Stomach smooth muscle (tissue), 2 donors: ENCODE data around the gene ACTMAP.

Experiments
- H3K27ac ChIP-seq: one replicate; pipeline ENCODE4 v1.7.0; 2013; ENCODE audit warnings: mild to moderate bottlenecking, low read length, inconsistent platforms
- H3K27me3 ChIP-seq, 2 donors: one replicate each; pipeline ENCODE4 v1.7.0; 2013; ENCODE audit warnings: low read length in 2 of 2; ENCODE audit not compliant: insufficient read depth in 2 of 2, control insufficient read depth in 1 of 2
- H3K36me3 ChIP-seq, 2 donors: one replicate each; pipeline ENCODE4 v1.7.0; 2013; ENCODE audit warnings: low read length in 2 of 2; ENCODE audit not compliant: control insufficient read depth in 2 of 2, insufficient read depth in 2 of 2
- H3K4me1 ChIP-seq: one replicate; pipeline ENCODE4 v1.7.0; 2013; ENCODE audit warnings: low read length; ENCODE audit not compliant: control insufficient read depth, insufficient read depth
- H3K4me3 ChIP-seq, 2 donors: one replicate each; pipeline ENCODE4 v1.7.0; 2013; ENCODE audit warnings: low read length in 2 of 2
- H3K9ac ChIP-seq, 2 donors: one replicate each; pipeline ENCODE4 v1.7.0; 2013; ENCODE audit warnings: low read length in 2 of 2, mild to moderate bottlenecking in 1 of 2
- H3K9me3 ChIP-seq, 2 donors: one replicate each; pipeline ENCODE4 v1.7.0; 2013; ENCODE audit warnings: low read length in 2 of 2; ENCODE audit not compliant: control insufficient read depth in 2 of 2
- donor health status: healthy.
- donor health status: Pancreatic carcinoma.

The ACTMAP gene, protein sequence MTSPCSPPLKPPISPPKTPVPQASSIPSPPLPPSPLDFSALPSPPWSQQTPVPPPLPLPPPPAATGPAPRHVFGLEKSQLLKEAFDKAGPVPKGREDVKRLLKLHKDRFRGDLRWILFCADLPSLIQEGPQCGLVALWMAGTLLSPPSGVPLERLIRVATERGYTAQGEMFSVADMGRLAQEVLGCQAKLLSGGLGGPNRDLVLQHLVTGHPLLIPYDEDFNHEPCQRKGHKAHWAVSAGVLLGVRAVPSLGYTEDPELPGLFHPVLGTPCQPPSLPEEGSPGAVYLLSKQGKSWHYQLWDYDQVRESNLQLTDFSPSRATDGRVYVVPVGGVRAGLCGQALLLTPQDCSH

DNA sequence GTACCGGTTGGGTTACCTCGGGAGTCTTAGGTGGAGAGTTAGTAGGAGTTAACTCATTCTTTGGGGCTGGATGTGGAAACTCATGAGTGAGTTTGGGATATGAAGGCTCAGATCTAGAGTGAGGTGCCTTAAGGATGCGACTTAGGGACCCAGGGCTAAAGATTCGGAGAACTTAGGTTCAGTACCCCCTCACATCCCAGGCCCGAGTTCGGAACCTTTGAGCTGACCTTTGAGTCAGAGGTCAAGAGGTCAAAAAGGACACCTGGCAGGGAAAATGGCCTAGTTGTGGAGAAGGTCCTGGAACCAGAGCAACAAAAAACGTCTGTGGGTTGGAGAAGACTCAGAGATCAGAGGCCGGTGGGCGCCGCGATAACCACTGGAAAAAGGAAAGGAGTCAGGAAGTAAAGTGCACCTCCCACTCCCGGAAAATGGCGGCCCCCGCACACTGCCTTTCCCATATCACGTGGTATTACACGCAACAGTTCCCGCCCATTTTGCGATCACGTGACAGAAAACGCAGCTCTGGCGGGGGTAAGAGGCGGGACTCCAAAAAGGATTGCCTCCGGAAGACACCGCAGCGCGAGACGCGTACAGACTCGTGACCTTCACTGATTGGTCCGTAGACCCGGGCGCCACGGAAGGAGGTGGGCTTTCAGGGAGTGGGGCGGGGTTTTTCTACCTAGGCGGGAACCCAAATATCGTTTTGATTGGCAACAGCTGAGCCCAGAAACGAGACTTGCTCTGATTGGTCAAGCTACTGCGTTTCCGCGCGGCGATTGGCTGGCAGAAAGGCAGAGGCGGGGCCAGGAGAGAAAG is at the start of gene ACTMAP:
Gene ACTMAP (minus strand): TSS at position 420 of the 816 bp plus-strand sequence. CDS start 674 bp downstream, outside the sequence.
- Histone ChIP-seq H3K36me3 (peaks cover 0 to under 1% of the 10 kb centered on the region in 2 donors), H3K27ac (peak within 1 kb of the TSS; percentile 88), H3K9ac (peak within 1 kb of the TSS; percentile 89 to 96), H3K4me1 (peaks cover 34% of the 10 kb centered on the region), H3K4me3 (peak within 1 kb of the TSS; percentile 86 to 93), H3K27me3 (no peaks in the 10 kb centered on the region), H3K9me3 (no peaks in the 10 kb centered on the region)

DNA sequence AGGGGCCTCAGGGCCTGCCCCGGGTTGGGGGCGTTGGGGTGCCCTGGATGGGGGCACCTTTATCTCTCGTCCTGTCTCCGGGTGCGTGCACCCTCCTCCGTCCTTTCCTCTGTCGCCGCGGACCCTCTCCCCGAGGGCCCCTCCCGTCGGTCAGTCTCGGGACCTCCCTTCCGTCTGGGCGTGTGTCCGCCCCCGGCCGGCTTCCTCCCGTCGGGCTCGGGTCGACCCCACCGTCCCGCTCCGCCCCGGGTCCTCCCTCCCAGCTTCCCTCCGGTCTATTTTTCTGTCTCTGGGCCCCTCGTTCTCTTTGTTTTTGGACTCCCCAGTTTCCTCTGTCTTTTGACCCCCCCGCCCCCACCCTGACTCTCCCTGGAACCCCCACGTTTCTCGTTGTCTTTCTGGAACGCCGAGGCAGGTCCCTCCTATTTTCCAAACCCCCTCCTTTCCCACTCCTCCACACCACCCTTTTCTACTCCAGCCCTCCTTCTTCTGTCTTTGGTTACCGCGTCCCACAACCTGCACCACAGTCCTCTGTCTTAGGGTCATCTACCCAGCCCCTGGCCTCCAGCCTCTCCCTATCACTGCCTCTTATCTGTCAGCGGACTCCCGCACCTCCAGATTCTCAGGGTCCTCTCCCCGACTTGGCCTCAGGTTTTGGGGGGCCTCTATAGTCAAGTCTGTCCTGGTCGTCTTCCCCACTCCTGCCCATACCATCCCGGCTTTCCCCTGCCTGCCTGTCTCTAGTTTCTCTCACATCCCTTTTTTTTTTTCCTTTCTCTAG is 49.5 kb upstream of the ACTMAP start:
- Histone ChIP-seq H3K4me1 (peaks cover 59% of the 10 kb centered on the region), H3K27ac (peak overlapping the region; percentile 75), H3K9ac (peak overlapping the region; percentile 79 to 84), H3K4me3 (peak overlapping the region; percentile 80 to 85), H3K9me3 (no peaks in the 10 kb centered on the region), H3K36me3 (peaks cover 0 to 10% of the 10 kb centered on the region in 2 donors), H3K27me3 (no peaks in the 10 kb centered on the region)

DNA sequence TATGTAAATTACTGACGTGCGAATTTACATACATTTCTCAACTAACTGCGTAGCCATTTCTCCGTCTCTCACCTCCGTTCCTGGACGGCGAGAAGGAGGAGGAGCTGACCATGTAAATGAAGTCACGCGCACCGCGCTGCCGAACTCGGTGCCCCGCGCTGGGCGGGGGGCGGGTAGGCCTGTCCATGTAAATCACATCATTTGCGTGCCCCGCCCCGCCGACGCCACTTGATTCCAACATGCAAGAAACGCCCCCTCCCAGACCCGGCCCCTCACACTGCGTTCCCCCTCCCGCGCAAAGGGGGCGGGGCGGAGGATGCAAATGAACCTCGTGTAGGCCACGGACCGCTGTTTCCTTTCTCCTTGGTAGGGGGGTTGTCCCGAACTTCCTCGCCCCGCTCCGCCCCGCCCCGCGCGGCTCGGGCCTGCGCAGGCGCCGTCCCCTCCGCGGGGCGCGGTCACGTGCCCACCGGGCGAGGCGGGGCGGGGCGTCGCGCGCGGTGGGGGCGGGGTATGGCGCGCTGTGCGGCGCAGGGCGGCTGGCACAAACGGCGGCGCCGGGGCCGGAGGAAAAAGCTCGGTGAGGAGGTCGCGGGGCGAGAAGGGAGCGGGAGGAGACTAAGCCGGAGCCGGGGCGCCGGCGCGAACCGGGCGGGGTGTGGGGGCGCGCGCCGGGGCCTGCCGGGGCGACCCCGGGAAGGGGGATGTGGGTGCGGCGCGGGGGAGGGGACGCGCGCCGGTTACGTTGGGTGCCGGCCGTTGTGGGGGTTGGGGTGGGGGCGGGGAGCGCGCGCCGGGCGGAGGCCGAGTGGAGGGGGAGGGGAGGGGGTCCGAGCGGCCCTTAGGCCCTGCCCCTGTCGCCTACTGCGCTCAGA is 48.6 kb upstream of the ACTMAP start, which contains the start of gene EGLN2:
Gene EGLN2 (plus strand): TSS at position 509 of the 875 bp plus-strand sequence. CDS start 1,382 bp downstream, outside the sequence.
- H3K36me3 ChIP-seq = peaks cover 0 to 10% of the 10 kb centered on the region in 2 donors
- peak within 1 kb of the TSS; percentile 80 to 85 for H3K4me3 ChIP-seq
- H3K4me1 ChIP-seq = peaks cover 50% of the 10 kb centered on the region
- no peaks in the 10 kb centered on the region for H3K27me3 ChIP-seq
- H3K27ac ChIP-seq = peak within 1 kb of the TSS; percentile 92
- H3K9me3 ChIP-seq = no peaks in the 10 kb centered on the region
- peak within 1 kb of the TSS; percentile 79 to 87 for H3K9ac ChIP-seq

DNA sequence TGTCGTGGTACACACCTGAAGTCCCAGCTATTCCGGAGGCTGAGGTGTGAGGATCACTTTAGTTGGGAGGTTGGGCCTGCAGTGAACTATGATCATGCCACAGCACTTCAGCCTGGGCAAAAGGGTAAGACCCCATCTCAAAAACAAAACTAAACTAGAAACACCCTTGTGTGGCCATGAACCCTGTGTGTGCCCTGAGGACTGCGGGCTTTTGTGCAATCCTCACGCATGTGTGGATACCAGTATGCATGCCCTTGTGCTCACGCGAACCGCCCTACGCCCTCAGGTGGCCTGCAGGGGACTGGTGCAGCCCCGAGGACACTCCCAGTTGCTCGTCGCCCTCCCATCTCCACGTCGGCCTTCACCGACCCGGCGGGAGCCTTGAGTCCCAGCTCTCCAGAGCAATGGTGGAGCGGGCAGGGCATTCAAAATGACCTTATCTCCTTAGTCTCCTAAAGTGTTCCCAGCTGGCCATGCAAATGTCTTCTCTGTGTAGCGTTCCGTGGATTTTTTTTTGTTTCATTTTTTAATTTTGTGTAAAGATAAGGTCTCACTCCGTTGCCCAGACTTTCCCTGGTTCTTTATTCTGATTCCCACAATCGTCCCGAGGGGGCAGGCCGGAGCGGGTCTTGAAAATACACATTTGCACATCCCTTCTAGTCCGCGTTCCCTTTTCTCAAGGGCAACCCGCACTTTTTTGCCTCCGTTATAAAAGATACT is 47.8 kb upstream of the ACTMAP start:
- Histone ChIP-seq H3K9me3 (no peaks in the 10 kb centered on the region), H3K27ac (peak overlapping the region; percentile 92), H3K36me3 (peaks cover 0 to 10% of the 10 kb centered on the region in 2 donors), H3K4me3 (peak overlapping the region; percentile 68 to 85), H3K27me3 (no peaks in the 10 kb centered on the region), H3K4me1 (peaks cover 42% of the 10 kb centered on the region), H3K9ac (peak overlapping the region; percentile 65 to 87)

DNA sequence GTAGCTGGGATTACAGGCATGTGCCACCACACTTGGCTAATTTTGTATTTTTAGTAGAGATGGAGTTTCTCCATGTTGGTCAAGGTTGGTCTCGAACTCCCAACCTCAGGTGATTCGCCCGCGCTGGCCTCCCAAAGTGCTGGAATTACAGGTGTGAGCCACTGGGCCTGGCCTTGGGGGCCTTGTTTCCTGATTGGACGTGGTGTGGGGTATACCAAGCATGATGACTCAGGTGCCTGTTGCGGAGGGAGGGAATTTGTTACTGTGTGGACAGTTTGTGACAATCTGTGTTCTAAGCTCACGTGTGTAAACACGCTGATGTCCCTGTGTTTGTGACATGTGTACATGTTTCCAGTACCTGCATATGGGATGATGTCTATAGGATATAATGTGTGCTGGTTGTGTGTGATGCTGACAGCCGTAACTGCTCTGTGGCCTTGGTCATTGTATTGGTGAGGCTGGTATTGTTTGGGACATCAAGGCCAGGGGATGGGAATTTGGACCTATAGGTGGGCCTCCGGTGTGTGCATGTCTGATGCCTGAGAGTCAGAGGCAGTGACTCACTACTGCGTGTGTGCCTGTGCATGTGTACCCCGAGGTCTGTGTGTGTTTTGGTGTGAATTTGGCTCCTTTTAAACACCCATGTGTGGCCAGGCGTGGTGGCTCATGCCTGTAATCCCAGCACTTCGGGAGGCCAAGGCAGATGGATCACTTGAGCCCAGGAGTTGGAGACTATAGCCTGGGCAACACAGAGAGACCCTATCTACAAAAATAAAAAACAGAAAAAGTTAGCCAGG is 47.1 kb upstream of the ACTMAP start:
- peaks cover 35% of the 10 kb centered on the region for H3K4me1 ChIP-seq
- peaks cover under 1 to 13% of the 10 kb centered on the region in 2 donors for H3K36me3 ChIP-seq
- no peaks in the 10 kb centered on the region for H3K9me3 ChIP-seq
- peak overlapping the region in 1 of 2 donors; percentile 85 for H3K4me3 ChIP-seq
- H3K27me3 ChIP-seq = no peaks in the 10 kb centered on the region
- H3K9ac ChIP-seq = no peak overlapping the region
- peak overlapping the region; percentile 92 for H3K27ac ChIP-seq

DNA sequence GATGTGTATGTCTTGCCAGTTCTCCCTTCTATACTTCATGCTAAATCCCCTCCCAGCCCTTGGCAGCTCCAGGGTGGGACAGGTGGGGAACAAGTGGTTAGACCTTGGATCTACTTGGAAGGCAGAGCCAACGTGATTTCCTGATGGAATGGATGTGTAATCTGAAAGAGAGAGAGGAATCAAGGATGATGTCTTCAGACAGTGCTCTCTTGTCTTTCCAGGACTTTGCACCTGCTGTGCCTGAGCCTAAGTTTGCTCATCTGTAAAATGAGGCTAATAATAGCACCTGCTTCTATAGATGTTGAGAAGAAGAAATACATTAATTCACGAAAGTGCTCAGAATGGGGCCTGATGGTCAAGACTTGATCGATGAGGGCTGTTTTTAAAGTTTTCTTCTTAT is 41.7 kb upstream of the ACTMAP start:
- no peak overlapping the region for H3K9ac ChIP-seq

DNA sequence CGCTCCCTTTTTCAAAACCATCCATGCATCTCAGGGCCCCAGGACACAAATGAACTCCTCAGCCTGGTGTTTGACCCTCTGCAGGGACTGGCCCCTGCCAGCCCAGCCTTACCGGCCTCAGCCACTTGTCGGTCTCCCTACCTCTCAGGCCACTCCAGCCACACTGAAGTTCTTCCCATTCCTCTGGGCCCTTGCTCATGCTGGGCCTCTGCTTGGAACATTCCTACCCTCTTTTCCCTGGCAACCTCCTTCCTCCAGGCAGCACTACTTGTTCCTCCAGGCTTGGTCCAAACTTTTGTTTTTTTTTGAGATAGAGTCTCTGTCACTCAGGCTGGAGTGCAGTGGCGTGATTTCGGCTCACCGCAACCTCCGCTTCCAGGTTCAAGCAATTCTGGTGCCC is 41.1 kb upstream of the ACTMAP start:
- no peaks in the 10 kb centered on the region for H3K27me3 ChIP-seq
- H3K9ac ChIP-seq = no peak overlapping the region
- no peaks in the 10 kb centered on the region for H3K9me3 ChIP-seq
- no peaks in the 10 kb centered on the region for H3K4me1 ChIP-seq
- peaks cover 3 to 8% of the 10 kb centered on the region in 2 donors for H3K36me3 ChIP-seq
- H3K27ac ChIP-seq = no peak overlapping the region
- no peak overlapping the region for H3K4me3 ChIP-seq

More for the DNA sequence above, 41.7 kb upstream of the ACTMAP start:
- Histone ChIP-seq H3K27me3 (no peaks in the 10 kb centered on the region), H3K9me3 (no peaks in the 10 kb centered on the region), H3K36me3 (peaks cover 3 to 8% of the 10 kb centered on the region in 2 donors), H3K4me1 (no peaks in the 10 kb centered on the region), H3K4me3 (no peak overlapping the region), H3K27ac (no peak overlapping the region)

DNA sequence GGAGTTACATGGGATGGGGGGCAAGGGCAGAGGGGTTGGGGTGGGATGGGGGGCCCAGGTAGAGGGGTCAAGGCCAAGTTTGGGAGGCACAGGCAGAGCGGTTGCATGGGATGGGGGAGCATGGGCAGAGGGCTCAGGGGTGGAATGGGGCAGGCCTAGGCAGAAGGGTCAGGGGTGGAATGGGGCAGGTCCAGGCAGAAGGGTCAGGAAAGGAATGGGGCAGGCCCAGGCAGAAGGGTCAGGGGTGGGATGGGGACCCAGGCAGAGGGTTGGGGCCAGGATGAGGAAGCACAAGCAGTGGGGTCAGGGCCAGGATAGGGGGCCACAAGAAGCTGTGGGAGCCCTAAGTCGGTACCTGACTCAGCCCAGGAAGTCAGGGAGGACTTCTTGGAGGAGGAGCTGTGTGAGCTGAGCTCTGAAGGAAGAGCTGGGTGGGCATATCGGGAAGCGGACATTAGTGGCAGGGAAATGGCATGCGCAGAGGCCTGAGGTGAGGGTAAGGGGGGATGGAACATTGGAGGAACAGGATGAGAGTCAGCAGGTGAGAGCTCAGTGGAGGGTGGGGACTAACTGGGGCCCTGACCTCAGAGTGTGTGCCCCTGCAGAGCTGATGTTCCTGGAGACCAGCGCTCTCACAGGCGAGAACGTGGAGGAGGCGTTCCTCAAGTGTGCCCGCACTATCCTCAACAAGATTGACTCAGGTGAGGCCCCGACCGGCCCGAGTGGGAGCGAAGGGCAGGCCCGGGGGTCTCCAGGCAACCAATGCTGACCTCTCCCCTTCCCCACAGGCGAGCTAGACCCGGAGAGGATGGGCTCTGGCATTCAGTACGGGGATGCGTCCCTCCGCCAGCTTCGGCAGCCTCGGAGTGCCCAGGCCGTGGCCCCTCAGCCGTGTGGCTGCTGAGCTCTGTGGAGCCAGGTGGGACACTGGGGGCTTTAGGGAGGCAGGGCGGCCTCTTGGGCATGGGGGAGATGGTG is 36.1 kb upstream of the ACTMAP start:
- no peak overlapping the region for H3K4me3 ChIP-seq
- peaks cover 0 to 8% of the 10 kb centered on the region in 2 donors for H3K36me3 ChIP-seq
- H3K9ac ChIP-seq = no peak overlapping the region
- H3K4me1 ChIP-seq = no peaks in the 10 kb centered on the region
- H3K27me3 ChIP-seq = no peaks in the 10 kb centered on the region
- no peak overlapping the region for H3K27ac ChIP-seq
- no peaks in the 10 kb centered on the region for H3K9me3 ChIP-seq
